GM21737 (cell line): ENCODE data around the gene EXOC3L2.
"Not testable (repeated sequence)": the region's sequence is repeated elsewhere in the genome, so short reads cannot be mapped to it uniquely, and the experiment has no call there.

Source experiments
- ATAC-seq: cut with Tn5 transposase; IDR thresholded peaks from one replicate; pipeline ENCODE4 v1.9.1; 2021; ENCODE audit warnings: mild to moderate bottlenecking, moderate library complexity; ENCODE audit not compliant: unreplicated experiment

Gene EXOC3L2

DNA sequence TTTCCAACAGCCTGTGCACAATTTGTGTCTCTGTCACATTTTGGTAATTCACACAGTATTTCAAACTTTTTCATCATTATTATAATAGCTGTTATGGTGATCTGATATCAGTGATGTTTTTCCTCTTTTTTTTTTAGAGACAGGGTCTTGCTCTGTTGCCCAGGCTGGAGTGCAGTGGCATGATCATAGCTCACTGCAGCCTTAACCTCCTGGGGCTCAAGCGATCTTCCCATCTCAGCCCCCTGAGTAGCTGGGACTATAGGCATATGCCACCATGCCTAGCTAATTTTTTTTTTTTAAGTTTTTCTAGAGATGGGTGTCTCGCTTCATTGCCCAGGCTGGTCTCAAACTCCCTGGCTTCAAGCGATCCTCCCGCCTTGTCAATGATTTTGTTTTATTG, 11.6 kb upstream of the EXOC3L2 start:
- no peak for ATAC-seq

DNA sequence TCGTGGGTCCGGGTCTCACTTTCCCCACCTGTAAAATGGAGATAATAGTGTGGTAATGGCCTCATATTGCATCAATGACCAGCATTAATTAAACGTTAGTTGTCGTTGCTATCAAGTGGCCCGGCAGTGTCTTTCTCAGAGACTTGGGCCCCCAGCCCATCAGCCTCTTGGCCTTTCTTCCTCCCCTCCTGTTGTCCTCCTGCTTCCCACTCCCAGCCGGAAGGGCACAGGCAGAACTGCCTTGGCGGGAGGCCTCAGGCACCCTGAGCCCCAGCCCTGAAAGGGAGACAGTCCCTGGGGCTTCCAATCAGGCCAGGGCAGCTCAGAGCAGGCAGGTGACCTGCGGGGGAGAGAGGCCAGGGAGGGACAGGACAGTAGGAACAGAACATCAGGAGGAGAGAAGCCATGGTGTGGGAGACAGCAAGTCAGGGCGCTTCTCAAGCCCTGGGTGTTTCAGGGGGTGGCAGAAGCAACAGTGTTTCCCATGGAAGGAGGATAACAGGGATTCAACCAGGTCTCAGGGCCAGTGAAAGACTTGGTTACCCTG, 10.5 kb upstream of the EXOC3L2 start:
- no peak for ATAC-seq

DNA sequence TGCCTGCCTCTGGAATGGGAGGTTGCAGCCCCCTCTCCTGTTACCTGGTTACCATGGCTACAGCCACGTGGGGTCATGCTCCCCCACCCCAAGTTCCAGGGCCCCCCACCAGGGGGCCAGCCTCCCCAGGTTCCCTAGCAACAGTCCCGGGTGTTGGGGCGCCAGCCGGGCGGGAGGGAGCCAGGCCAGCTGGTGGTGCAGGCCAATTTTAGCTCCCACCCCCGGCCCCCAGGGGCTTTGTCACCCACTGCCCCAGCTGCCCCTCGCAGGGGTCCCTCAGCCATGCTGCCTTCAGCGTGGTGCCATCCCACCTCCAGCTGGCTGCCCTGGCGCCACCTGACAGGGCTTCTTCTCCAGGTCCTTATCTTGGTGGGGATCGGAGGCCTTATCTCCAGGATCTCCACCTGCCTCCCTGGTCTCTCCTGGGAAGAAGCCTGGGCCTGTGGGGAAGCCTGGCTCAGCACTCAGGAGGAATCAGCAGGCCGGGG, 8.9 kb upstream of the EXOC3L2 start:
- no peak for ATAC-seq

DNA sequence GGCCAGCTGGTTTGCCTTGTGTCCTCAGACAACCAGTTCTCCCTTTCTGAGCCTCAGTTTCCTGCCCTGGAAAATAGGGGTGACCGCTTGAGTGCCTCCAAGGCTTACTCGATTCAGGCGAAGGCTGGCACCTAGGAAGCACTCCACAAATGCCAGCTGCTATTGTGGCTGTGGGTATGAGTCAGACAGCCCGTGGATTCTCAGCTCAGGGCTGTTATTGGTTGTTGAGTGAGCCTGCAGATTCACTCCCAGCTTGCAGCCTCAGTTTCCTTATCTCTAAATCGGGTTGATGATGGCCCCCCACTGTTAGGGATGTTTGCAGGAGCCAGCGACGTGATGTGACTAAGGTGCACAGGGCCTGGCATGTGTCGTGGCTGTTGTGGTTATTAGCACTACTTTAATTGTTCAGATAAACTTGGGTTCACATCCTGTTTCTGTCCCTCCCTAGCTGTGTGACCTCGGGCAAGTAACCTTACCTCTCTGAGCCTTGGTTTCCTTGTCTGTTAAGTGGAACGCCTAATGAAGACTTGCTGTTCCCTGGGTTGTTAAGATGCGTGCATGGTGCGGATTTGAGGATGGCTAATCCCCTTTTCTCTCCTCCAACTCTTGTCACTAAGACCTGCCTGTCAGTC, 8.3 kb upstream of the EXOC3L2 start:
- no peak for ATAC-seq

DNA sequence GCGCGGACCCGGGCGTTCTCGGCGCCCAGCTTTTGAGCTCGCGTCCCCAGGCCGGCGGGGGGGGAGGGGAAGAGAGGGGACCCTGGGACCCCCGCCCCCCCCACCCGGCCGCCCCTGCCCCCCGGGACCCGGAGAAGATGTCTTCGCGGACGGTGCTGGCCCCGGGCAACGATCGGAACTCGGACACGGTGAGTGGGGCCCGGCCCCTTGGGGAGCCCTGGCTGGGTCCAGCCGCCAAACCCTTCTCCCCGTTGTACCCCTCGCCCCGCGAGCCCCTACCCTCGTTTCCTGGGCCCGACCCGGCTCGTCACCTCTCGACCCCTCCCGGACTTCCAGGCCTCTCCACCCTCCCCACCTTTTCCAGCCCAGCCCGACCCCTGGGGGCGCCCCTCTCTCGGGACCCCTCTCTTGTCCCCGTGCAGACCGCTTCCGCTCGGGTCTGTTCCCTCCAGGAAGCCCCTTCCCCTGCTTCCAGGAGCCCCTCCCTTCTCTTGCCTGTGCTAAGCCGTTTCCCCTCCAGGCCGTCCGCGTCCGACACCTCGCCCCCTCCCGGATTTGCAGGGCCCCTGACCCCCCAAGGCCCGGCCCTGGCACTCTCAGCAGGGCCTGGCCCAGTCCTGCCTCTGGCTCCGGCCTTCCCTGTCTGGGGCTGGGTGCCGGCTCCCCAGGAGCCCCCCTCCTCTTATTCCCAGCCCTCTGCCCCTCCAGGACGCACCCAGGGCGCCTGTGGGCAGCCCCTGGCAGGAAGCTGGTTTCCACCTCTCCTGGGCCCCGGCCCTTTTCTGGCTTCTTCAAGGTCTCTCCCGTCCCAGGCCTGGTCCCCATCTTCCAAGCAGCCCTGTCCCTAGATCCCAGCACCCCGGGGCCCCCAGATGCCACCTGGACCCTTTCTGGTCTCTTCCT, 6.5 kb upstream of the EXOC3L2 start:
- ATAC-seq: peak; percentile 26

DNA sequence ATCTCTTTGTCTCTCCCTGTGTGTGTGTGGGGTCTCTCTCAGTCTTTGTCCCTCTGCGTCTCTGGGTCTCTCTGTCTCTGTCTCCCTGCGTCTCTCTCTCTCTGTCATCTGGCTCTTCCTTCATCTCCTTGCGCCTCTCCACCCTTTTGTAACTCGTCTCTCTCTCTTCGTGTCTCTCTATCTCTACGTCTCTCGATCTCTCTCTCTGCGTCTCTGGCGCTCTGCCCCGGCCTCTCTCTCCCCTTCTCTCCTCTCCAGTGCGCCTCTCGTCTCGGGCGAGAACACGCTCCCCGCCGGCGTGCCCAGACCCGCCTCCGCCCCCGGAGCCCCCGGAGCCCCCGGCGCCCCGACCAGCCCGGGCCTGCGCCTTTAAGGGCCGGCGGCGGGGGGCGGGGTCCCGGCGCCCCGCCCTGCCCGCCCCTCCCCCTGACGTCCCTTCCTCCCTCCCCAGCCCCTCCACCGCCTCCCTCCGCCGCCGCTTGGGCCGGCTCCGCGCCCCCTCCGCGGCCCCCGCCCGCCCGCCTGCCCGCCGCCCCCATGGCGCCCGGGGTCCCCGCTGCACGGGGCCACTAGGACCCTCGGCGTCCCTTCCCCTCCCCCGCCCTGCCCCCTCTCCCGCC, 5.7 kb upstream of the EXOC3L2 start, which contains the start of gene MARK4:
Gene MARK4 (plus strand): TSS at position 440 of the 620 bp plus-strand sequence. CDS start 318 bp downstream, outside the sequence.
- peak; percentile 46 for ATAC-seq

DNA sequence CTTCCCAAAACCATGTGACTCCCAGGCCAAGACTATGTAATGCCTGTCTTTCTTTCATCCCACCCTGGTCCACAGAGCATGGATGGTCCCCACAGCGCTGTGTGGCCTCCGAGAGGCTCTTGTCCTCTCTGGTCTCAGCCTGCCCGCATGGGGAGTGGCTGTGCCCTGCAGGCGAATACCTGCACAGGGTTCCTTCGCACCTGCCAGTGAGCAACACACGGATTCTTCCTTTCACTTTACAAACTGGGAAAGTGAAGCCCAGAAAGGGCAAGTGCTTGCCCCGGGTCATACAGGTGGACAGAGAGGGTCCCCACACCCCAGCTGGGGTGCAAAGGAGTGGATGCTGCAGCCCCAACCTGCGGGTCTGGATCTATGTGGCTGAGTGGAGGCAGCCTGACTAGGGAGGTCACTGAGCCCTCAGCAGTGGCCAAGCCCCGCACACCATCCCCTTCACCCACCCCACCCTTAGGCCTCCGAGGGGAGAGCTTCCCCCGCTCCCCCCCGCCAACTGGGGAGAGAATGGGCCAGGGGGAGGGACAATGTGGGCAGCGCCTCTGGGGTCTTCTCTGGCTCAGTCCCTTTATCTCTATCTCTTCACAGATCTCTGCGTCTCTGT, 5.1 kb upstream of the EXOC3L2 start:
- ATAC-seq: no peak

DNA sequence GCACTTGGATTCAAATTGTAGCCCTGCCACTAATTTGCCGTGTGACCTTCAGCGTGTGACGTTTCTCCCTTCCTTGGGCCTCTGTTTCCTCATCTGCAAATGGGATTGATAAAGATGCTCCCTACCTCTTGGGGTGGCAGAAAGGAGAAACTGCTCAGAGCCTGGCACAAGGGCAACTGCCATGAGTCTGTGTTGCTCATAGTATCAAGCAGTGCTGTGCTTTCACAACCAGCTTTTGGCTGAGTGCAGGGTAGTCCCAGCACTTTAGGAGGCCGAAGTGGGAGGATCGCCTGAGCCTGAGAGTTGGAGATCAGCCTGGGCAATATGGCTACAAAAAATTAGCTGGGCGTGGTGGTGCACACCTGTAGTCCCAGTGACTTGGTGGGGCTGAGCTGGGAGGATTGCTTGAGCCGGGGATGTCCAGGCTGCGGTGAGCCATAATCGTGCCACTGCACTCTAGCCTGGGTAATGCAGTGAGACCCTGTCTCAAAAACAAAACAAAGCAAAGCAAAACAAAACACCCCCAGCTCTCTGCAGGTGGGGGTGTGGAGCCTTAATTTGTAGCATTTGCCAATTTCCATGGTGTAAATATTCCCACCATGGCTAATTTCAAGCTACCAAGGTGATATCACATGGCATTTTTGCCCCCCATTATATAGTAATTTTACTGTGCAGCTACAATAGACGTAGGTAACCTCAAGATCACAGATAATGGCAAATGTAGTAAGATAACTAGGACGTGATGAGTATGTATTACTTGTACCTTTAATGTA, 4.2 kb upstream of the EXOC3L2 start:
- ATAC-seq: no peak

DNA sequence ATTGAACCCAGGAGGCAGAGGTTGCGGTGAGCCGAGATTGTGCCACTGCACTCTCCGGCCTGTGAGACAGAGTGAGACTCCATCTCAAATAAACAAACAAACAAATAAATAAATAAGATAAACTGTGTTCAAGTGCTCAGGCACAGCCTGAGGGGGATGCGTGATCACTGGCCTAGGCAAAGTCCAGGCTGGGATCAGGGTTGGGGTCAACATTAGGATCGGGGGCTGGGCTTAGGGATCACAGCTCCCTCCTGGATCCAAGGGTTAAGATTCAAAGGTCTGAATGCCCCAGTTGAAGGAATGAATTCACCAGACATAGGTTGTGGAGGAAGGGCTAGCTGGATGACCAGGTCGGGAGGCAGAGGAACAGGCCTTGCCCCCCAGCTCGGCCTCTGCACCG, 1.9 kb upstream of the EXOC3L2 start:
- no peak for ATAC-seq

DNA sequence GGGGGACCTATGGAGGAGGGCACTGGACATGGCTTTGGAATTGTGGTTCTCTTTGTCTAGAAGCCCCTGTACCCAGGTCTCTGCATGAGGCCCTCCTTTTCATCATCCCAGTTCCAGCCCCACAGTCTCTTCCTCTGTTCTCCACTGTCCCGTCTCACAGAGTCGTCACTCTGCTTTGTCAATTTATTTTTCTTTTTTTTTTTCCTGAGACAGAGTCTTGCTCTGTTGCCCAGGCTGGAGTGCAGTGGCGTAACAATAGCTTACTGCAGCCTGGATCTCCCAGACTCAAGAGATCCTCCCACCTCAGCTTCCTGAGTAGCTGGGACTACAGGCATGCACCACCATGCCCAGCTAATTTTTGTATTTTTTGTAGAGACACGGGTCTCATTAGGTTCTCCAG, 619 bp upstream of the EXOC3L2 start:
- no peak for ATAC-seq

DNA sequence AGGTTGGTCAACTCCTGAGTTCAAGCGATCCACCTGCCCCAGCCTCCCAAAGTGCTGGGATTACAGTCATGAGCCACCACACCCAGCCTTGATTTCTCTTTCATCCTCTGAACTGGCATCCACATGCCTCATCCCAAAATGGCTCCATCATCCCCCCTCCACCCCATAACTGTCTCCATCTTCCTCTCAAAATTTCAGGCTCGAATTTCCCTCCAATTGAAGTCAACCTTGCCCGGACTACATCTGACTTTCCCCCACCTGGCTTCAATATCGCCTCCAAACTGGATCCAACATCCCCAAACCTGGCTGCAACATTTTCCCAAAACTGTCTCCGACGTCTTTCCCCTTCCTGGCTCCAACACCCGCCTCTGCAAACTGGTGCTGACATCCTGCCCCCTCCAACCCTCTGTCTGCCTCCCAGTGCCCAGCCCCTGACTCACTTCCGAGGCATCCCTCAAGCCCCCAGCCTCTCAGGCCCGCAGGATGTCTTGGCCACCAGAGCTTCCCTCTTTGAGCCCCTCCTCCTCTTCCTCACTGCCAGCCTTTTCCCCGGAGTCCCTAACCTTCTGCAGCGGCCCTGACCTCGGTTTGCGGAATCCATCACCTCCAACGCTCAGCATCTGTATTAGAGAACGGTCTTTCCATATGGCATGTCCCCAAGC, 943 bp downstream of the EXOC3L2 start:
- ATAC-seq: no peak

DNA sequence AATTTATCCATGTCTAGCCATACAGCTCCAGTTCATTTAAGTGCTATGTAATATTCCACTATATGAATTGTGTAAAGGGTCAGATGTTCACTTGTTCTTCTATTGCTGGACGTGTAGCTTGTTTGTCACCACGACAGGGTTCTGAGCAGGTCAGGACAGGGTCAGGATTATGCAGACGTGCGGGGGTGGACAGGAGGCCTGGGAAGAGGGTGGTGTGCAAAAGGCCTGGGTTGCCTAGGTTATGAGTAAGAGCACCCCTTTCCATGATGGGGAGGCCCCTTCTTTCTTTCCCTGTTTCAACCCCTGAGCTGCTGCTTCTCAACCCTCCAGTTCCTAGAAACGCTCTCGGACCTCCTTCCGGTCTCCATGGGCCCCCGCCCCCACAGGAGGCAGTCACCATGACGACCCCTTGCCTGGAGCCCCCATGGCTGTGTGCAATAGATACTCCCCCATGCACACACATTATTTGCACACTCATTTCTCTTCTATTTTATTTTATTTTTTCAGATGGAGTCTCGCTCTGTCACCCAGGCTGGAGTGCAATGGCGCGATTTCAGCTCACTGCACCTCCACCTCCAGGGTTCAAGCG, 2.0 kb downstream of the EXOC3L2 start:
- no peak for ATAC-seq

DNA sequence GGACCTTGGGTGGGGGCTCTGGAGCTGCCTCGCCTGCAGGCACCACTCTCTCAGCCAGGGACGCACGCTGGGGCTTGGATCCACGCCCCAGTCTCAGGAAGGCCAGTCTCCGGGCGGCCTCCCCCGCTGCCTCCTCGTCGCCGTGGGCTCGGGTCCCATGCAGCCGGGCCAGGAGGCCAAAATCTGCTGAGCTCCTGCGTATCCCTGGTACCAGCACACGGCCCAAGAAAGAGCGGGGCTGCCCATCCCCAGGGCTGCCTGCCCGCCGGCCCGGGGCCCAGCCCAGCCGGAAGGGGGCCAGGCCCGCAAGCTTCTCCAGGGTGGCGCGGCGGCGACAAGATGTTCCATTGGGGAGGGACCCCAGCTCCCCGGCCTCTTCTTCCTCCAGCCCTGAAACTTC, 6.7 kb downstream of the EXOC3L2 start:
- ATAC-seq: no peak

DNA sequence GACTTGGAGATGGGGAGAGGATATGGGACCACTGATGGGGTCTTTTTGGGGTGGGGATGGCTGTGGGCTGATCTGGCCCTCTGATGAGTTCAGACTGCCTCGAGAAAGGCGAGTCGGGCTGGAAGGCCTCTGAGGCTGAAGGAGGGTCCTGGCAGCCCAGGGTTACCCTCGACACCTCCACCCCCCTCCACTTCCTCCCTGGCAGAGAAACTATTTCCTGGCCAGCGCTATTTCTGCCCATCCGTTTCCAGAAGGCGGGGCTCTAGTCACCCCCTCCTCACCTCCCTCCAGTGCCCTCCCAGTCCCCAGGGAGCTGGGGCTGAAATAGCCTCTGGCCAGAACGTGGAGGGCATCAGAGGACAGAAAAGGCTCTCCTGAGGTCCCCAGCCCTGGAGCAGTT, 9.7 kb downstream of the EXOC3L2 start:
- no peak for ATAC-seq

DNA sequence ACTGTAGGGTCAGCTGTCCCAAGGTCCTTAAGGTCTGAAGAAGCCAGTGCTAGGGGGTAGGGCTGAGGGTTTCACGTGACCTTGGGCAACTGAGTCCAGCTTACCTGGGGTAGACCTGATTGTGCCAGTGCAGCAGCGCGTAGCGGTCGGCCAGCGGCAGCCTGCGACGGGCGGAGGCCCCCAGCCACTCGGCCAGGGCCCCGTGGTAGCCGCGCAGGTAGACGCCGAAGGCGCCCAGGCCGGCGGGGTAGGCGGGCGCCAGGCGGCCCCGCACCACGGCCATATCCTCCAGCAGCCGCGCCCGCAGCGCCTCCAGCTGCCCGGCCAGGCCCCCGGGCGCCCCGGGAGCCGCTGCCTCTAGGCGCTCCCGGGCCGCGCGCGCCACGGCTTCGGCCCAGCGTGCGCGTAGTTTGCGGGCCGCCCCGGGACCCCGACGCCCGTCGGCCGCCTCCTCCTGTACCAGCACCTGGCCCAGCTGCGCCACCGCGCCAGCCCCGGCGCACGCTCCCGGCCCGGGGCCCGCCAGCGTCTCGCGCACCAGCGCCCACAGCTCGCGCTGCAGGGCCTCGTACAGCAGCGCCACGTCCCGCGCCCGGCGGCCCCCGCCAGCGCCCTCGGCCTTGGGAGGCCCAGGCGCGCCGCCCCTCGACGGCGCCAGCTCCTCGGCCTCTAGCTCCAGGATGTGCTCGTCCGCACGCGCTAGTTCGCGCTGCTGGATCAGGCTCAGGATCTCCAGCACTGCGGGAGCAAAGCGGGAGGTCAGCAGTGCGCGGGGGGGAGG, 10.9 kb downstream of the EXOC3L2 start:
- no peak for ATAC-seq

DNA sequence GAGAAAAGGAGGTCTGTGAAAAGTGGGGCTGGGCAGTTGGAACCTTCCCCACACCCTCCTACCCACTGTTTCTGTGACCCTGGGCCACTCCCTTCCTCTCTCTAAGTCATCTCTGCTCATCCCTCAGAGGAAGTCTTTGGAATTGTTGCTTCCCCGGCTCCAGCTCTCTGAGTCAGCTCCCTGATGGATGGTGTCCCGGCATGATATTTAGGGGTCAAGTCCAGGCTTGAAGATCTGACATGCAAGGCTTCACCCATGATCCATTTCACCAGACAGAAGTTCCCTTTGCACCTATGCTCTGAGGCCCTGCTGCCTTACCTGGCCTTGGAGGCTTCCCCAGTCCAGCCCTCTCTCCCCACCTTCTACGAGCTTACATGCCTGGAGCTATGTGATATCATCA, 13.3 kb downstream of the EXOC3L2 start:
- no peak for ATAC-seq

DNA sequence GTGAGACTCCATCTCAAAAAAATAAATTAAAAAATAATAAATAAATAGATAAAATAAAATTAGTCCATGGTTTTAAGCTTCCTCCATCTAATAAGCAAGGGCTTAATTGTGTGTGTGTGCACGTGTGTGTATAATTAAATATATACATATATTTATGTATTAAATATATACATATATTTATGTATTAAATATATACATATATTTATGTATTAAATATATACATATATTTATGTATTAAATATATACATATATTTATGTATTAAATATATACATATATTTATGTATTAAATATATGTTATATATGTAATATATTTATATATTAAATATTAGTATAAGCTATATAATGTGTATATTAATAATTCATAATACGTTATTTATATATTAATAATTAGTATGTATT, 16.2 kb downstream of the EXOC3L2 start:
- not testable (repeated sequence) for ATAC-seq

DNA sequence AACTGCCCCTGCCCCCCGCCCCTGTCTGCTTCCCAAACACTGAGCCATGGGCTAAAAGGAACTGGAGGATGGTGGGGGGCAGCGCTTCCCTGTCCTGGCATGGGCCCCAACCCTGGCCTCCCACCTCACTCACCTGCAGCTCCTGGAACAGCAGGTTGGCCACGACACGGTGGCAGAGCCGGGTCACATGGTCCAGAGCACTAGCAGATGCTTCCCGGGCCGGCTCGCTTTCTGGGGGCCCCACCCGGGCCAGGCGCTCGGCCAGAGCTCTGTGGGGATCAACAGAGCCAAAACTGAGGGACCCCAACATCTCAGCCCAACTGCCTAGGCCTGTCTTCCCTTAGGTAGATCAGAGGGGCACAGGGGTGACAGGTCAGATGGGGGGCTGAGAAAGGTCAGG, 20.6 kb downstream of the EXOC3L2 start:
- no peak for ATAC-seq

DNA sequence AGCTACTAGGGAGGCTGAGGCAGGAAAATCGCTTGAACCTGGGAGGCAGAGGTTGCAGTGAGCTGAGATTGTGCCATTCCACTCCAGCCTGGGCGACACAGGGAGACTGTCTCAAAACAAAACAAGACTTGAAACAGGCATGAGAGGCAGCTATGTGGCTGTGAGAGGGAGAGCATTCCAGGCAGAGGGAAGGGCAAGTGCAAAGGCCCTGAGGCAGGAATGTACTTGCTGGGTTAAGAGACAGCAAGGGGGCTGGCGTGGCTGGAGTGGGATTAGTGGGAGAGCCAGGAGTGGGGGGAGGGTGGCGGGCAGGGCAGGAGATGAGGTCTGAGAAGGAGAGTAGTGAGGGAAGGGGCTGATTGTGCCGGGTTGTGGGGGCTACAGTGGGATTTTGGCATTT, 21.3 kb downstream of the EXOC3L2 start:
- ATAC-seq: no peak
